Kidney (tissue), 14 donors: ENCODE results near the gene SMPD3. TPM values are rescaled to one million over a fixed set of nuclear protein-coding genes. Genes with fewer than 3 reads are reported as not detected.

Source experiments
- DNase-seq, 5 donors: peaks; one replicate each; pipeline ENCODE4 v3.0.0-alpha.2; 2013 to 2020
- FAIRE-seq: peaks from 2 replicates; lab custom pipeline; 2012; peaks lifted over from hg19 to GRCh38; lab: Jason Lieb, UNC
- H3K27ac ChIP-seq, 2 donors: one replicate each; pipeline ENCODE4 v1.7.0; 2013; ENCODE audit warnings: low read depth in 2 of 2, low read length in 2 of 2, inconsistent platforms in 1 of 2
- H3K27me3 ChIP-seq: one replicate; pipeline ENCODE4 v1.7.1; 2013; ENCODE audit warnings: low read length, inconsistent platforms; ENCODE audit not compliant: control insufficient read depth, insufficient read depth
- H3K36me3 ChIP-seq, 3 donors: one replicate each; pipeline versions ENCODE4 v1.7.0 to v1.7.1; 2013; ENCODE audit warnings: low read length in 3 of 3, control low read depth in 1 of 3, inconsistent platforms in 1 of 3; ENCODE audit not compliant: insufficient read depth in 3 of 3, control insufficient read depth in 2 of 3
- H3K4me1 ChIP-seq, 3 donors: one replicate each; pipeline versions ENCODE4 v1.7.0 to v1.7.1; 2013; ENCODE audit warnings: low read length in 3 of 3, inconsistent platforms in 1 of 3, low read depth in 1 of 3; ENCODE audit not compliant: control insufficient read depth in 2 of 3, insufficient read depth in 2 of 3
- H3K4me3 ChIP-seq, 3 donors: one replicate each; pipeline versions ENCODE4 v1.7.0 to v1.8.1; 2013; ENCODE audit warnings: low read length in 3 of 3, control low read depth in 1 of 3, inconsistent platforms in 1 of 3
- H3K9ac ChIP-seq, 3 donors: one replicate each; pipeline versions ENCODE4 v1.7.0 to v1.7.1; 2013; ENCODE audit warnings: low read length in 3 of 3, control low read depth in 1 of 3, inconsistent platforms in 1 of 3
- H3K9me3 ChIP-seq, 3 donors: one replicate each; pipeline versions ENCODE4 v1.7.0 to v1.7.1; 2013; ENCODE audit warnings: low read length in 3 of 3, control low read depth in 1 of 3, inconsistent platforms in 1 of 3; ENCODE audit not compliant: control insufficient read depth in 2 of 3, insufficient read depth in 1 of 3
- intact Hi-C: fragments of 100-400 bp; cut with DNase I; formaldehyde crosslinking; loops from one replicate; pipeline ENCODE4 v1.11.1; 2022
- polyA plus RNA-seq: library from polyadenylated mRNA; stranded (reverse); fragments of 350-450 nt; fragmentation: Illumina TruSeq; extraction: RNeasy Lipid Tissue Mini Kit (QIAGEN cat#74804); gene quantifications from one replicate; pipeline ENCODE4 v1.2.3, GENCODE V29; 2014; ENCODE audit warnings: low read depth, low replicate concordance; ENCODE audit not compliant: insufficient read depth
- total RNA-seq: library from RNA; stranded (reverse); fragmentation: NEBNext Ultra II Directional; extraction: Animal tissue kit (Norgen Biotek cat#: 25700); gene quantifications from one replicate; pipeline ENCODE4 v1.2.1, GENCODE V29; 2021
- TF ChIP-seq, protein P1 (sequence below): IDR thresholded peaks from 3 replicates; pipeline ENCODE4 v1.5.1; 2012; ENCODE audit warnings: mild to moderate bottlenecking, moderate library complexity, borderline replicate concordance; ENCODE audit not compliant: insufficient read depth; ENCODE audit errors: extremely low read depth
- donor health status: control.
- donor health status: control.
- donor health status: control.
- donor health status: control.
- donor health status: control.
- donor health status: DM: yes; HTN: yes; CAD: no.
- donor health status: Normal renal cell carcinoma (clear cell type).

SMPD3 gene
- total and polyA plus RNA-seq, 2 donors from 2014 or later = 0.28 to 0.72 TPM

- Histone ChIP-seq H3K27me3 (no peaks in the 10 kb centered on the region), H3K4me3 (no peak overlapping the region), H3K9ac (no peak overlapping the region), H3K9me3 (no peaks in the 10 kb centered on the region), H3K4me1 (no peaks in the 10 kb centered on the region), H3K27ac (no peak overlapping the region), H3K36me3 (peaks cover 3 to 34% (median 31%) of the 10 kb centered on the region in 3 donors)
- peak in 1 of 5 donors; percentile 26 for DNase-seq
- no peak for FAIRE-seq
- TF ChIP-seq, protein P1, sequence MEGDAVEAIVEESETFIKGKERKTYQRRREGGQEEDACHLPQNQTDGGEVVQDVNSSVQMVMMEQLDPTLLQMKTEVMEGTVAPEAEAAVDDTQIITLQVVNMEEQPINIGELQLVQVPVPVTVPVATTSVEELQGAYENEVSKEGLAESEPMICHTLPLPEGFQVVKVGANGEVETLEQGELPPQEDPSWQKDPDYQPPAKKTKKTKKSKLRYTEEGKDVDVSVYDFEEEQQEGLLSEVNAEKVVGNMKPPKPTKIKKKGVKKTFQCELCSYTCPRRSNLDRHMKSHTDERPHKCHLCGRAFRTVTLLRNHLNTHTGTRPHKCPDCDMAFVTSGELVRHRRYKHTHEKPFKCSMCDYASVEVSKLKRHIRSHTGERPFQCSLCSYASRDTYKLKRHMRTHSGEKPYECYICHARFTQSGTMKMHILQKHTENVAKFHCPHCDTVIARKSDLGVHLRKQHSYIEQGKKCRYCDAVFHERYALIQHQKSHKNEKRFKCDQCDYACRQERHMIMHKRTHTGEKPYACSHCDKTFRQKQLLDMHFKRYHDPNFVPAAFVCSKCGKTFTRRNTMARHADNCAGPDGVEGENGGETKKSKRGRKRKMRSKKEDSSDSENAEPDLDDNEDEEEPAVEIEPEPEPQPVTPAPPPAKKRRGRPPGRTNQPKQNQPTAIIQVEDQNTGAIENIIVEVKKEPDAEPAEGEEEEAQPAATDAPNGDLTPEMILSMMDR = no peak
- intact Hi-C loops = no loop called here
Observed at GRCh38 chr16:68344252-68344651, 104.1 kb downstream of the SMPD3 start.

- intact Hi-C loops = no loop called here
- peaks cover 3 to 39% (median 38%) of the 10 kb centered on the region in 3 donors for H3K36me3 ChIP-seq
Observed at GRCh38 chr16:68343137-68343536, 105.2 kb downstream of the SMPD3 start.

DNA sequence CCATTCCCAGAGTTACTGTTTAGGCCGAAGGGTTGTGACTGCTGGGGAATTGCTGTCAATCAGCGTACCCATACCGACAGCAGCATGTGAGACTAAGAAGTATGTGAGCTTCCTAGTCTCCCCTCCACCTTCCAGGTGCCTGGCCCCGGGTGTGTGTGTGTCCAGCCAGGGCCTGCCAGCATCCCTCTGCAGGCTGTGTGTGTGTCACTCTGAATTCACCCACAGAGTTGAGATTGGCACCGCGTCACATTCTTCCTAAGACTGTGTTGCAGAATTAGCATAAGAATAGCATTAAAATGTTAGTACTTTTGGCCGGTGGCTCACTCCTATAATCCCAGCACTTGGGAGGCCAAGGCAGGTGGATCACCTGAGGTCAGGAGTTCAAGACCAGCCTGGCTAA, 105.7 kb downstream of the SMPD3 start:
- Histone ChIP-seq H3K9ac (no peak overlapping the region), H3K36me3 (peaks cover 3 to 44% (median 41%) of the 10 kb centered on the region in 3 donors), H3K4me1 (no peaks in the 10 kb centered on the region), H3K27me3 (no peaks in the 10 kb centered on the region), H3K4me3 (no peak overlapping the region), H3K27ac (no peak overlapping the region), H3K9me3 (no peaks in the 10 kb centered on the region)
- DNase-seq = peak in 1 of 5 donors; percentile 15
- TF ChIP-seq, protein P1 = no peak
- no peak for FAIRE-seq
- intact Hi-C loops = no loop called here

More at GRCh38 chr16:68343137-68343536, 105.2 kb downstream of the SMPD3 start:
- Histone ChIP-seq H3K4me3 (no peak overlapping the region), H3K4me1 (no peaks in the 10 kb centered on the region), H3K27me3 (no peaks in the 10 kb centered on the region), H3K9me3 (no peaks in the 10 kb centered on the region), H3K9ac (no peak overlapping the region), H3K27ac (no peak overlapping the region)
- DNase-seq (peak in 1 of 5 donors; percentile 13), FAIRE-seq (no peak)
- TF ChIP-seq, protein P1 = no peak

GRCh38 chr16:68339214-68339613, 109.1 kb downstream of the SMPD3 start:
- Histone ChIP-seq H3K36me3 (peaks cover 3 to 39% (median 33%) of the 10 kb centered on the region in 3 donors), H3K9me3 (no peaks in the 10 kb centered on the region), H3K4me1 (no peaks in the 10 kb centered on the region), H3K27me3 (no peaks in the 10 kb centered on the region), H3K27ac (no peak overlapping the region), H3K4me3 (no peak overlapping the region), H3K9ac (no peak overlapping the region)
- FAIRE-seq = no peak
- peak in 1 of 5 donors; percentile 53 for DNase-seq
- intact Hi-C loops = no loop called here
- TF ChIP-seq, protein P1 = no peak
